AG09319 (cell line): ENCODE results near the gene SV2B.

Experiments used
- DNase-seq: peaks from one replicate; pipeline ENCODE4 v3.0.0-alpha.2; 2010; ENCODE audit warnings: low read depth; ENCODE audit errors: extremely low read depth
- TF ChIP-seq, protein P1 (sequence below): IDR thresholded peaks from 2 replicates; pipeline ENCODE4 v1.5.1; 2011; ENCODE audit warnings: low read depth, mild to moderate bottlenecking, inconsistent platforms, low read length, moderate library complexity

The SV2B gene

GRCh38 chr15:91102546-91103330, 2.7 kb downstream of the SV2B start:
- TF ChIP-seq, protein P1, sequence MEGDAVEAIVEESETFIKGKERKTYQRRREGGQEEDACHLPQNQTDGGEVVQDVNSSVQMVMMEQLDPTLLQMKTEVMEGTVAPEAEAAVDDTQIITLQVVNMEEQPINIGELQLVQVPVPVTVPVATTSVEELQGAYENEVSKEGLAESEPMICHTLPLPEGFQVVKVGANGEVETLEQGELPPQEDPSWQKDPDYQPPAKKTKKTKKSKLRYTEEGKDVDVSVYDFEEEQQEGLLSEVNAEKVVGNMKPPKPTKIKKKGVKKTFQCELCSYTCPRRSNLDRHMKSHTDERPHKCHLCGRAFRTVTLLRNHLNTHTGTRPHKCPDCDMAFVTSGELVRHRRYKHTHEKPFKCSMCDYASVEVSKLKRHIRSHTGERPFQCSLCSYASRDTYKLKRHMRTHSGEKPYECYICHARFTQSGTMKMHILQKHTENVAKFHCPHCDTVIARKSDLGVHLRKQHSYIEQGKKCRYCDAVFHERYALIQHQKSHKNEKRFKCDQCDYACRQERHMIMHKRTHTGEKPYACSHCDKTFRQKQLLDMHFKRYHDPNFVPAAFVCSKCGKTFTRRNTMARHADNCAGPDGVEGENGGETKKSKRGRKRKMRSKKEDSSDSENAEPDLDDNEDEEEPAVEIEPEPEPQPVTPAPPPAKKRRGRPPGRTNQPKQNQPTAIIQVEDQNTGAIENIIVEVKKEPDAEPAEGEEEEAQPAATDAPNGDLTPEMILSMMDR = no peak
- DNase-seq = no peak

DNA sequence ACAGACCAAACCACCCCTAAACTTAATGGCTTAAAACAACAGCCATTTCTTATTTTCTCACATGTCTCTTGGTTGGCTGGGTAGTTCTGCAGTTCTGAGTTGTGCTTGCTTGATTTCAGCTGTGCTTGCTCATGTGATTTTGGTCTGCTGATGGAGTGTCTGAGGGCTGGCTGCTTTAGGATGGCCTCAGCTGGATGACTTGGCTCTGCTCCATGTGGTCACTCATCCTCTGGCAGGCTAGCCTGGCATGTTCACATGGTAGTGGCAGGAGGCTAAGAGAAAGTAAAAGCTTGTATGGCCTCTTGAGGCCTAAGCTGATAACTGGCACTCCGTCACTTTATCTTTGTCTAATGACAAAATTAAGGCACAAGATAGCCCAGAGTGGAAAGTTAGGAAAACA, 4.1 kb downstream of the SV2B start:
- no peak for DNase-seq
- TF ChIP-seq, protein P1 = no peak

DNA sequence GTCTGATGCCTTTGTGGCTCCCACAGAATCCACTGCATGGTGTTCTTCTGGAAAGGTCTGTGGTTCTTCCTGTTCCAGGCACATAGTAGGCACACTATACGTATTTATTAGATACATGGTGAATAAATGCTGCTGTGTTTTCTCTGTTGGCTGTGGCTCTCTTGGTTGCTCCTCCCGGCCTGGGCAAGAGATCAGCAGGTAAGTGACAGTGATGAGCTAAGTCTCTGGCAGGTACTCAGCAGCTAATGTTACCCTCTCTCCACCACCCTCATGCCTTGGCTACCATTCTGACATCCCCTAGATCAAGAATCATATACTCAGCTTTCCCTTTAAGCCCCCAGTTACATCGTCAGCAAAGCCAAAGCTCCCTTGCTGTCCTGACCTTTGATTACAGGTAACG, 8.4 kb downstream of the SV2B start:
- no peak for DNase-seq
- TF ChIP-seq, protein P1 = no peak

GRCh38 chr15:91109885-91110284, 9.8 kb downstream of the SV2B start:
- DNase-seq = no peak
- TF ChIP-seq, protein P1 = no peak

DNA sequence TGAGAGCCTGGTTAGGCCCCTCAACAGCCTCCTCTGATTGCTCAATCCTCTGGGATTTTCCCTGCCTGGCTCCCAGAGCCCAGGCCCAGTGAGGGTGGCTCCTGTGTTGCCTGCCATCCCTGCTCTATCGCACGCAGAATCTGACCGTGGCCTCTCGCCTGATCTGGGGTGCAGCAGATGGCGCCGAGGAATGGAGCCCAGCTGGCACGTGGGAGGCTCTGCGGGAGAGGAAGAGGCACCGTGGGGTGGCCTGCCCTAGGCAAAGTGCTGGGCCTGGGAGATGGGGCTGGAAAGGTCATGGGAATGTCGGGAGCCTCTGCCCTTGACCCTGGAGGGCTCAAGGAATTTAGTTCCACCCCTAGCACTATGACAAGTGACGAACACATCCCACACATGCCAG, 10.3 kb downstream of the SV2B start:
- TF ChIP-seq, protein P1 = no peak
- DNase-seq = no peak

GRCh38 chr15:91113030-91113429, 13.0 kb downstream of the SV2B start:
- no peak for DNase-seq
- TF ChIP-seq, protein P1 = no peak

GRCh38 chr15:91114301-91114700, 14.2 kb downstream of the SV2B start:
- TF ChIP-seq, protein P1 = no peak
- DNase-seq = no peak
